Measurements from ENCODE around the gene HS1BP3.

HS1BP3 gene

GRCh38 chr2:20664431-20665242 is 13.7 kb upstream of the HS1BP3 start:
- DNase-seq (ENCODE audit: low read depth in 1 of 2, low spot score in 1 of 2), result no peak

DNA sequence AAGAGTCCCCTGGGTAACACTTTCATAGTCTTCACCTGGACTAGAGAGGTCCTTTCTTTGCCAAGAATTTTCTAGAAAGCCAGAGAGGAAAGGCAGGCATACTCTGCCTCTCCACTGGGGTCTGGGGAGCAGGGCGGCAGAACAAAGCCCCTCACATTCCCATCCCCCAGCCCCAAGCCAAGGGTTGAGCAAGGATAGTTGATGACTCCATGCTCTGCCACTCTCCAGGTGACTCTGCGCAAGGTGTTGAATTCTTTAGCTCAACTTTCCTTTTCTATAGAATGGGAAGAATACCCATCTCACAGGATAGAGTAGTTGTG is 13.1 kb upstream of the HS1BP3 start:
- no peak for DNase-seq (ENCODE audit: low read depth in 1 of 2, low spot score in 1 of 2)

- no peak for DNase-seq (ENCODE audit: low read depth in 1 of 2, low spot score in 1 of 2)
Measured at GRCh38 chr2:20663196-20664070, 12.5 kb upstream of the HS1BP3 start.

DNA sequence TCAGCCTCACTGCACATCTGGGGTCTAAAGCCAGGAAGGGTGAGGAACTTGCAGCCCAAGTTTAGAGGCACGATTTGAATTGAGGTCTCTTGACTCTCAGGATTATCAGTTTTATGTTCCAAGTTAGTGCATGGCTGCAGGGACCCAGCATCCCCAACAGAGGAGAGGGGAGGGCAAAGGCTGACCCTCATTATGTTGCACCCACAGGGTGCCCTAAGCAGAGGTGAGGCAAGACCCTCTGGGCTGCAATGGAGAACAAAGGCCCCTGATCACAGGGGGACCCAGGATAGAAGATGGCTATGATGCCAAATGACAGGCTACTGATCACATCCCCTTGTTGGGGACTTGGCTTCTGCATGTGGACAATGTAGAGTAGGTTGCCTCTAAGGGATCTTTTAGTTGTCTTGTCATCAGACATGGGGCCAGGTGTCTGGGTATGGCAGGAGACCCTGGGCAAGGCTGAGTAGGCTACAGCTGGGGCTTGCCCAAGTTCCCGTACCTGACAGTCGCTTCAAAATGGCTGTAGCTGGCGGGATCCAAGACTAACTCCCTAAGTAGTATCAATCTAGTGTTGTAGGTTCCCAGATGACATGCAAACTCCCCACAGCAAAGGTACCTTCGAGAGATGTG is 11.5 kb upstream of the HS1BP3 start:
- DNase-seq (ENCODE audit: low read depth in 1 of 2, low spot score in 1 of 2), result no peak

GRCh38 chr2:20661421-20662307 is 10.8 kb upstream of the HS1BP3 start:
- DNase-seq (ENCODE audit: low read depth in 1 of 2, low spot score in 1 of 2), result peak; percentile 30 to 49

DNA sequence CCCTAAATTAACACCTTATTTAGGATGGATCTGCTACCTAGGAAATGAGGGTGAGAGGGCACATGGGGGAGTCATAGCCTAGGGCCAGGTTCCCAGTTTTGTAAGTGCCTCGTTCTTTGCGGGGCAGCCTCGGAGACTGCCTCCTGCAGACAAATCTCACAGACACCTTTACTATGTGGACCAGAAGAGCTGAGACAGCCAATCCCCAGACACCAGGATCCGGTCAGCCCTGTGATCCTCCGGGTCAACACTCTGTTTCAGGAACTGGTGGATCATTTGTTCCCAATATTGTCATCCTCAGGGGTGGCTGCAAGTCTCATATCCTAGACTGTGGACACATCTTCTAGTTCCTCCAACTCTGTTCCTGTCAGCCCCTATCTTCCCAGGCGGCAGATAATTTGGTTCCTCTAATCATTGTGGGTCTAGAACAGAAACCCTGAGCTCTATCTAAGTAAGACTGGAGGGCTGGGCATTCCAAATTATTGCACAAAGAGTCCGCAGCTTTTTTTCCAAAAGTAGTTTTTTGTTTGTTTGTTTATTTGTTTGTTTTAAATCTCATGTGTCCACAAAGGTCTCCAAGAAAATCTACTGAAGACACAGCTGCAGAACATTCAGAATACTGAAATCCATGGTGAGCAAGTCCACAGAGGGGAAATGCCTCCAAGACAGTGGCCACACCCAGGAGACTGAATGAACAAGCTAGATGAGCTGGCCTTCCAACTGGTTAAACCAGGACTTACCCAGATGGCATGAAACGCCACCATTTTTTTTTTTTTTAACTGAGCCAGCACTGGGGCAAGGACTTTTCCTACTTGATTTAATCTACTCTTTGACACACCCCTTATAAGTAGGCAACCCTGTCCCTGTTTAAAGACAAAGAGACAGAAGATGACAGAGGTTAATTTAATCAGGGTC is 9.9 kb upstream of the HS1BP3 start:
- no peak for DNase-seq (ENCODE audit: low read depth in 1 of 2, low spot score in 1 of 2)

DNA sequence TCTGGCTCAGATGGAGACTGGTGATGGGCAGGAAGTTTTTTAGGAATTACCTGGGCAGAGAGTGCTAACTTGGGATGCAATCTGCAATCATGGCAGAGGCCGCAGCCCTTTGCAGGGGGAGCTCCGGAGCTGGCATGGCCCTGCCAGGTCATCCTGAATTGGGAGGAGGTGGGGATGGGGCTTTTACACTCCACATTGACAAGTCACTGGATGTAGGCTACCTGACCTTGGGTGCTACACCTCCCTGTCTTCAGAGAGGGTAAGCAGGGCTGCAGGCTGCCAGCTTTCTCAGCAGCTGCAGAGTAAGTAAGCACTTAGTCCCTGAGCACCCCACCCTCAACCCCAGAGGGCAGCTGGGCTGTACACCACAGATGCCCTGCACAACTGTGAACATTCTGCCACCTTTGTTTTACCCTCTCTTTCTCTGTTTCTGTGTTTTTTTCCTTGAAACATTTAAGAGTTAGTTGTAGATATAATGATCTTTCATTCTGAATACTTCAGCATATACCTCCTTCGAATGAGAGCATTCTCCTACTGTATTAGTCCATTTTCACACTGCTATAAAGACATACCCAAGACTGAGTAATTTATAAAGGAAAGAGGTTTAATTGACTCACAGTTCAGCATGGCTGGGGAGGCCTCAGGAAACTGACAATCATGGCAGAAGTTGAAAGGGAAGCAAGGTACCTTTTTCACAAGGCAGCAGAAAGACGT is 6.8 kb upstream of the HS1BP3 start:
- DNase-seq (ENCODE audit: low read depth in 1 of 2, low spot score in 1 of 2), result no peak

- DNase-seq (ENCODE audit: low read depth in 1 of 2, low spot score in 1 of 2), result no peak
Measured at GRCh38 chr2:20656561-20656960, 5.7 kb upstream of the HS1BP3 start.

GRCh38 chr2:20654535-20654813 is 3.6 kb upstream of the HS1BP3 start:
- no peak for DNase-seq (ENCODE audit: low read depth in 1 of 2, low spot score in 1 of 2)

- DNase-seq (ENCODE audit: low read depth in 1 of 2, low spot score in 1 of 2), result no peak
Measured at GRCh38 chr2:20653695-20654534, 3.0 kb upstream of the HS1BP3 start.

DNA sequence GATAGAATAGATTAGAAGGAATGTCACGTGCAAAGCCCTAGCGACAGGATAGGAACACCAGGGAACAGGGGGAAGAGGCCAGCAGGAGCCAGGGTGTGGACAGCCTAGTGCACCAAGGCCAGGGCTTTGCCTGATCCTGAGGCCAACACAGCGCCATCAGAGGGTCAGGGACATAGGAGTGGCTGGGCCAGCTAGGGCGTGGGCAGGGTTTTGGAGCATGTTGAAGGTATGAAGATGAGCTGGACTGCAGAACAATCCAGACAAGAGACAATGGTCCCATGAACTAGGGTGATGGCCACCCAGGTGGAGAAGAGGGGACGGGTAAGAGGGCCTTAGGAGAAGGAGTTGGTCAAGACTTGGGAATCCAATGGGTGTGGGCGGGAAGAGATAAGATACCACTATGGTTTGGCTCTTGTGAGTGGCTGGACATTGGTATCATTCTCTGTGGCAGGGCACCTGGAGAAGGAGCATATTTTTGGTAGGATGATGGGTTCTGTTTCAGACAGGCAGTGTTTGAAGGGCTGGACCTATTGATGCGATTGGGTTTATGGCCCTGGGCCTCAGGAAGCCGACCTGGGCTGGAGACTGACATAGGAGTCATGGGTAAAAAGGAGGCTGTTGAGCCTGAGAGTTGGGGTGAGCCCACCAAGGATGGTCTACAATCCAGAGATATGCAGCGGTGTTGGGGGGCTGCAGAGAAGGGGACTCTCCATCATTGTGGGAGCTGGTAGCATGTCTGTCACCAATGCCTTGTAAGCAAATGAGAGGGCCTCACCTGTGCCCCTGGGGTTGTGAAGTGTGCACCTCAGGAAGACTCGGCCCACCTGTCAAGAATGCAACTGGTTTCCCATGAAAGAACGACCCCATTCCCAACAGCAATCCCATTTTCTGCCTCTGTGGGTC is 2.0 kb upstream of the HS1BP3 start:
- no peak for DNase-seq (ENCODE audit: low read depth in 1 of 2, low spot score in 1 of 2)

- DNase-seq (ENCODE audit: low read depth in 1 of 2, low spot score in 1 of 2), result no peak
Measured at GRCh38 chr2:20652141-20652540, 1.2 kb upstream of the HS1BP3 start.

- no peak for DNase-seq (ENCODE audit: low read depth in 1 of 2, low spot score in 1 of 2)
Measured at GRCh38 chr2:20651731-20652099, 817 bp upstream of the HS1BP3 start.

DNA sequence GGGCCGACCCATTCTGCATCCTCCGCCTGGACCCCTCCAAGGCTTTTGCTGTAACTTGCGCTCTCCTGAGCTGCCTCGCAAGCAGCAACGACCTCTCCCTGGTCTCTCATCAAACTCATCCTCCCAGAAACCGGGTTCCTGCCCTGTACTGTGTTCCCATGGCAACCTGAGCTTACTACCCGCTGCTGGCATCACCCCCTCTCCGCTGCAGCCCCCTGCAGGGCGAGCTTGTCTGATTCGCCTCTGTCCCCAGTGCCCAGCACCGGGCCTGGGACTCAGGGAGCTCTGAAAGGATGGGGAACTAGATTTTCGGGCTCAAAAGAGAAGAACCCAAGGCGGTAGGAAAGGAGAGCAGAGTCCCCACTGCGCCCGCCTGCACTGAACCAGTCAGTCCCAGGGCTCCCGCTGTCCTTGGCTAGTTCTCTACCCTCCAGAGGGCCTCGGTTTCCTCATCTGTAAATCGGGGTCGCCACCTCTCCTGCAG is 463 bp downstream of the HS1BP3 start:
- no peak for DNase-seq (ENCODE audit: low read depth in 1 of 2, low spot score in 1 of 2)

DNA sequence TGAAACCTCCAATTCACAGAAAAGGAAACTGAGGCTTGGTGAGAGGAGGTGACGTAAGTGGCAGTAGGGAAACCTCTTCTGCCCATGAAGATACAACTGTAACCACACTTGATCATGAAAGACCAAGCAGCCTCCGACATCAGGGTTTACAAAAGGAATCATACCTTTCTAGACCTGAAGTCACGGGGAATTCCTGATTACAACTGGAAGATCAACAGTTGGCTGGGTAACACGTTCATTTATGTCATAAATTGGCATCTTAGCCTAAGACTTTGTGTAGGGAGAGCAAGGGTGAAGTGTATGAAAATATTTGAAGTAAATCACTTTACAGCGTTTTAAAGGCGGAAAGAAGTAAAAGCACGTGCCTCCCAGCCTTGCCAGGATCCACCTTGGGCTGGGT is 922 bp downstream of the HS1BP3 start:
- no peak for DNase-seq (ENCODE audit: low read depth in 1 of 2, low spot score in 1 of 2)

DNA sequence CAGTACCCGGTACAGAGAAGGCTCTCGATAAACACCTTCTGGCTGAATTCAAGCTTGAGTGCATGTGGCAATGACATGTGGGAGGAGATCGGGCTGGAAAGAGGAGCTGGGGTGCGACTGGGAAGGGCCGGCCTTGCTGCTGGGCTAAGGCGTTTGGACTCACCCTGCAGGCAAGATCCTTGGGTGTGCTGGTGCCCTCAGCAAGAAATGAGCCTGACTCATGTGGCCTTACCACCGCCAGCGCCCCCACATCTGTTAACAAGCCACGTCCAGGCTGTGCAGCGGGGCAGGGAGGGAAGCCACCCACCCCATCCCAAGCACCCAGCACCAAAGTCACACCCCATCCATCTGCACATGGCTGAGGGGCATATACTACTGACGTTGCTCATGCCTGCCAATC is 1.3 kb downstream of the HS1BP3 start:
- DNase-seq (ENCODE audit: low read depth in 1 of 2, low spot score in 1 of 2), result no peak

DNA sequence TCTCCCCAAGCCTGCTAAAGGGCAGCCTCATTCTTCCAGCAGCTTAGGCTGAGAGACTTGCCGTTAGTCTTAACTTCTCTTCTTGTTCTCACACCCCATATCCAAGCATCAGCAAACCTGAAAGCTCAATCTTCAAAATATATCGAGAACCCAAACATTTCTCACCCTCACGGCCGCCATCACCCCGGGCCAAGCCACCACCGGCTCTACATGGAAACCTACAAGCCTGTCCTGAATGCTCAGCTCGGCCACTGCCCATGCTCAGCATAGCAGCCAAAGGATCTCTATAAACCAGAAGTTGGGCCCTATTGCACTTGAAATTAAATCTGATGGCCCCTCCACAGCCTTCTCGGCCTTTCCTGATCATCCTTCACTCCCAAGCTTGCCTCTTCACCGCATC is 2.1 kb downstream of the HS1BP3 start:
- no peak for DNase-seq (ENCODE audit: low read depth in 1 of 2, low spot score in 1 of 2)

- no peak for DNase-seq (ENCODE audit: low read depth in 1 of 2, low spot score in 1 of 2)
Measured at GRCh38 chr2:20648206-20648605, 2.7 kb downstream of the HS1BP3 start.
